GM23338 (cell line): ENCODE measurements around the gene NF1.

ENCODE experiments used
- CREB1 ChIP-seq: fragments of 250-450 bp; sonication (Bioruptor Pico); IDR thresholded peaks from 2 replicates; pipeline ENCODE4 v1.5.0; 2020; ENCODE audit warnings: low read depth, mild to moderate bottlenecking, moderate library complexity
- CTCF ChIP-seq, 2 experiments: fragments of 200-600 bp in 1 of 2; sonication (generic) in 1 of 2; conservative IDR thresholded peaks; 2 replicates each; pipeline versions ENCODE4 v1.5.1 to v1.6.1; 2016 to 2017; ENCODE audit warnings: antibody characterized with exemption in 2 of 2, low read depth in 2 of 2, mild to moderate bottlenecking in 2 of 2, moderate library complexity in 1 of 2
- ETS1 ChIP-seq: IDR thresholded peaks from 2 replicates; pipeline ENCODE4 v1.6.1; 2016; ENCODE audit warnings: antibody characterized with exemption
- EZH2 ChIP-seq: fragments of 200-600 bp; sonication (generic); IDR thresholded peaks from one replicate; pipeline ENCODE4 v1.8.0; 2017; ENCODE audit warnings: antibody characterized with exemption, mild to moderate bottlenecking, low read depth; ENCODE audit not compliant: unreplicated experiment
- EZH2phosphoT487 ChIP-seq: fragments of 200-600 bp; sonication (generic); IDR thresholded peaks from one replicate; pipeline ENCODE4 v1.8.1; 2018; ENCODE audit warnings: antibody characterized with exemption; ENCODE audit not compliant: unreplicated experiment
- JUNB ChIP-seq: IDR thresholded peaks from one replicate; pipeline ENCODE4 v1.6.1; 2016; ENCODE audit warnings: antibody characterized with exemption; ENCODE audit not compliant: unreplicated experiment
- POLR2AphosphoS5 ChIP-seq: IDR thresholded peaks from 2 replicates; pipeline ENCODE4 v1.6.1; 2016; ENCODE audit warnings: antibody characterized with exemption, low read depth
- REST ChIP-seq: IDR thresholded peaks from one replicate; pipeline ENCODE4 v1.6.1; 2018; ENCODE audit warnings: antibody characterized with exemption; ENCODE audit not compliant: unreplicated experiment
- ZNF331 ChIP-seq: fragments of 250-450 bp; sonication (Bioruptor Pico); IDR thresholded peaks from 2 replicates; pipeline ENCODE4 v1.5.0; 2020; ENCODE audit warnings: low read depth, mild to moderate bottlenecking, moderate library complexity

GRCh38 chr17:31366088-31366487 is 271.3 kb downstream of the NF1 start:
- TF ChIP-seq EZH2 (no peak), CTCF (conservative IDR thresholded peaks at IDR 0.05; ENCODE audit: low read depth in 2 of 2) (no peak), JUNB (no peak), POLR2AphosphoS5 (no peak), CREB1 (CRISPR knock-in tag) (no peak), EZH2phosphoT487 (no peak), ETS1 (no peak), REST (no peak), ZNF331 (no peak)
